GM23338 (cell line): Measurements from ENCODE around the gene ENDOU. TPM values are rescaled to one million over a fixed set of nuclear protein-coding genes. Genes with fewer than 3 reads are reported as not detected.

Experiments
- ATAC-seq: fragments of 200-7000 bp; cut with Tn5 transposase; 3 replicates; pipeline ENCODE4 v1.9.1; 2020
- DNase-seq: peaks from one replicate; pipeline ENCODE4 v3.0.0-alpha.2; 2015; ENCODE audit warnings: low spot score
- H2AFZ ChIP-seq: fragments of 200-600 bp; sonication (generic); 2 replicates; pipeline ENCODE4 v1.8.0; 2016; ENCODE audit warnings: antibody characterized with exemption, mild to moderate bottlenecking, moderate library complexity
- H3F3A ChIP-seq: fragments of 200-600 bp; sonication (generic); replicated peaks from 2 replicates; pipeline ENCODE4 v1.8.0; 2017; ENCODE audit warnings: antibody characterized with exemption, mixed run types, low read depth
- H3K27ac ChIP-seq: fragments of 200-600 bp; sonication (generic); 2 replicates; pipeline ENCODE4 v1.6.1; 2016; ENCODE audit warnings: low read depth
- H3K27me3 ChIP-seq: fragments of 200-600 bp; sonication (generic); 2 replicates; pipeline ENCODE4 v1.8.0; 2016; ENCODE audit warnings: mild to moderate bottlenecking, mixed run types, moderate library complexity; ENCODE audit not compliant: insufficient read depth
- H3K36me3 ChIP-seq: fragments of 200-600 bp; sonication (generic); 2 replicates; pipeline ENCODE4 v1.8.0; 2016; ENCODE audit warnings: mild to moderate bottlenecking; ENCODE audit not compliant: insufficient read depth
- H3K4me1 ChIP-seq: fragments of 200-600 bp; sonication (generic); 2 replicates; pipeline ENCODE4 v1.8.0; 2016; ENCODE audit warnings: mild to moderate bottlenecking, moderate library complexity; ENCODE audit not compliant: insufficient read depth
- H3K4me2 ChIP-seq: fragments of 200-600 bp; sonication (generic); 2 replicates; pipeline ENCODE4 v1.7.1; 2017; ENCODE audit warnings: mixed run types
- H3K4me3 ChIP-seq: fragments of 200-600 bp; sonication (generic); 2 replicates; pipeline ENCODE4 v1.6.1; 2016; ENCODE audit warnings: mixed run types
- H3K79me2 ChIP-seq: fragments of 200-600 bp; sonication (generic); replicated peaks from 2 replicates; pipeline ENCODE4 v1.8.0; 2017; ENCODE audit warnings: mild to moderate bottlenecking; ENCODE audit not compliant: insufficient read depth
- H3K9me2 ChIP-seq: fragments of 200-600 bp; sonication (generic); 2 replicates; pipeline ENCODE4 v1.8.0; 2017; ENCODE audit not compliant: insufficient read depth
- H4K20me1 ChIP-seq: fragments of 200-600 bp; sonication (generic); replicated peaks from 2 replicates; pipeline ENCODE4 v1.8.0; 2017; ENCODE audit warnings: mild to moderate bottlenecking; ENCODE audit not compliant: insufficient read depth
- H3K27ac Mint-ChIP-seq: 2 replicates; pipeline ENCODE4 v1.8.0; 2020; ENCODE audit warnings: inconsistent platforms, mild to moderate bottlenecking, moderate library complexity, mixed read lengths
- H3K27me3 Mint-ChIP-seq: 3 replicates; pipeline ENCODE4 v1.8.0; 2022; ENCODE audit warnings: low read depth, mild to moderate bottlenecking, moderate library complexity, mixed read lengths, inconsistent platforms; ENCODE audit not compliant: insufficient read depth, poor library complexity
- H3K36me3 Mint-ChIP-seq: 3 replicates; pipeline ENCODE4 v1.8.0; 2021; ENCODE audit warnings: low read depth, mild to moderate bottlenecking, inconsistent platforms, moderate library complexity, mixed read lengths
- H3K4me1 Mint-ChIP-seq: 3 replicates; pipeline ENCODE4 v1.8.0; 2020; ENCODE audit warnings: mild to moderate bottlenecking, inconsistent platforms, mixed read lengths
- H3K4me3 Mint-ChIP-seq: 3 replicates; pipeline ENCODE4 v1.8.0; 2021; ENCODE audit warnings: moderate library complexity, mild to moderate bottlenecking, inconsistent platforms, mixed read lengths
- H3K9me3 Mint-ChIP-seq: 3 replicates; pipeline ENCODE4 v1.8.0; 2020; ENCODE audit warnings: moderate library complexity, mild to moderate bottlenecking, inconsistent platforms, mixed read lengths
- CREB1 ChIP-seq: fragments of 250-450 bp; sonication (Bioruptor Pico); IDR thresholded peaks from 2 replicates; pipeline ENCODE4 v1.5.0; 2020; ENCODE audit warnings: low read depth, mild to moderate bottlenecking, moderate library complexity
- NANOG ChIP-seq: IDR thresholded peaks from 2 replicates; pipeline ENCODE4 v1.6.1; 2016; ENCODE audit warnings: antibody characterized with exemption, borderline replicate concordance
- ZNF331 ChIP-seq: fragments of 250-450 bp; sonication (Bioruptor Pico); IDR thresholded peaks from 2 replicates; pipeline ENCODE4 v1.5.0; 2020; ENCODE audit warnings: low read depth, mild to moderate bottlenecking, moderate library complexity
- ZNF462 ChIP-seq: fragments of 250-450 bp; sonication (Bioruptor Pico); IDR thresholded peaks from 2 replicates; pipeline ENCODE4 v1.5.0; 2020; ENCODE audit warnings: mild to moderate bottlenecking, moderate library complexity
- polyA plus RNA-seq: library from polyadenylated mRNA; unstranded; fragments of >200 nt; fragmentation: Nextera tagmentation; extraction: Ambion mirVana; gene quantifications from 2 replicates; pipeline ENCODE4 v1.2.1, GENCODE V29; 2016
- total RNA-seq: library from RNA; depleted of rRNA; stranded (reverse); fragments of >200 nt; shearing (Covaris generic); gene quantifications from 2 replicates; pipeline ENCODE4 v1.2.3, GENCODE V29; 2014

ENDOU gene
- total and polyA plus RNA-seq, 2 experiments from 2014 or later = not detected

- DNase-seq = no peak
These were observed 17.9 kb downstream of the ENDOU start for GRCh38 chr12:47707355-47707754.

More at GRCh38 chr12:47707355-47707754, 17.9 kb downstream of the ENDOU start:
- Mint-ChIP-seq H3K4me1 (peaks cover 19% of the 10 kb centered on the region), H3K9me3 (no peaks in the 10 kb centered on the region), H3K4me3 (no peak overlapping the region), H3K27ac (no peak overlapping the region), H3K36me3 (peaks cover 3% of the 10 kb centered on the region), H3K27me3 (peaks cover 3% of the 10 kb centered on the region)
- no peak overlapping the region for H3K27ac ChIP-seq
- no peak for TF ChIP-seq NANOG
- TF ChIP-seq CREB1 = no peak
- no peak for TF ChIP-seq ZNF462 (CRISPR knock-in tag)
- no peak for TF ChIP-seq ZNF331 (CRISPR knock-in tag)
- ATAC-seq = no peak
- H3K27me3 ChIP-seq = no peaks in the 10 kb centered on the region
- peaks cover 5% of the 10 kb centered on the region for H3K4me1 ChIP-seq
- H3F3A ChIP-seq = no peaks in the 10 kb centered on the region
- no peak overlapping the region for H2AFZ ChIP-seq
- H3K4me2 ChIP-seq = no peak overlapping the region
- H3K9me2 ChIP-seq = no peaks in the 10 kb centered on the region
- no peak overlapping the region for H3K4me3 ChIP-seq
- H4K20me1 ChIP-seq = no peaks in the 10 kb centered on the region
- H3K36me3 ChIP-seq = no peaks in the 10 kb centered on the region
- peaks cover 31% of the 10 kb centered on the region for H3K79me2 ChIP-seq
